Motor neuron (in vitro differentiated cells): ENCODE measurements around the gene BSPRY. TPM values are rescaled to one million over a fixed set of nuclear protein-coding genes. Genes with fewer than 3 reads are reported as not detected.
"Not testable (repeated sequence)": the region's sequence is repeated elsewhere in the genome, so short reads cannot be mapped to it uniquely, and the experiment has no call there.

Source experiments
- ATAC-seq, 8 experiments: fragments of 200-7000 bp; cut with Tn5 transposase; replicated peaks in 6 of 8; 2 replicates each; pipeline ENCODE4 v1.8.0; 2021; ENCODE audit warnings: mild to moderate bottlenecking in 8 of 8, moderate library complexity in 8 of 8
- H3K27ac ChIP-seq, 2 donors: fragments of 250-450 bp; sonication (Bioruptor Pico); 2 replicates each; pipeline ENCODE4 v1.9.0; 2021; ENCODE audit warnings: antibody characterized with exemption in 2 of 2, mild to moderate bottlenecking in 2 of 2, moderate library complexity in 1 of 2
- H3K4me1 ChIP-seq, 2 donors: fragments of 250-450 bp; sonication (Bioruptor Pico); replicated peaks in 1 of 2; 2 replicates each; pipeline ENCODE4 v1.6.1; 2021; ENCODE audit warnings: antibody characterized with exemption in 2 of 2, mild to moderate bottlenecking in 2 of 2, moderate library complexity in 1 of 2
- H3K4me3 ChIP-seq, 5 donors: fragments of 250-450 bp; sonication (Bioruptor Pico); 2 replicates each; pipeline ENCODE4 v1.9.0; 2021; ENCODE audit warnings: antibody characterized with exemption in 5 of 5, mild to moderate bottlenecking in 5 of 5, moderate library complexity in 4 of 5
- WGBS, 10 experiments: fragments of 450-650 bp; shearing (Covaris generic); methylation state at CpG; one replicate each; pipeline ENCODE4 v1.0.0; 2022; 5-methylcytosine and 5-hydroxymethylcytosine counted together
- in situ Hi-C, 9 experiments: fragments of 400-800 bp; cut with MboI; loops; one replicate each; pipeline ENCODE4 v1.15.0; 2021; ENCODE audit warnings: low sequenced_read_pairs in 9 of 9, low pct_unique_long_range_greater_than_20kb in 2 of 9; ENCODE audit not compliant: unreplicated experiment in 9 of 9
- total RNA-seq, 8 experiments: library from RNA; unstranded; fragments of 300-600 nt; gene quantifications; 2 replicates each; pipeline versions ENCODE4 v1.2.3 to v1.2.4, GENCODE V29; 2022

The BSPRY gene
- total RNA-seq, 8 experiments from 2014 or later = 0.05 to 0.43 (median 0.27) TPM; not detected in 2

- in situ Hi-C loops = no loop called here
- WGBS, 10 experiments = 67 to 100% (median 100%) methylated on average over 1 to 6 of the region's 9 CpGs; no CpG with 5 or more reads in 2 of the 10 experiments
- Histone ChIP-seq H3K27ac (no peak overlapping the region), H3K4me3 (no peak overlapping the region), H3K4me1 (peaks cover 0 to 3% of the 10 kb centered on the region in 2 donors)
- no peak for ATAC-seq
Measured at GRCh38 chr9:113395000-113395861, 45.9 kb downstream of the BSPRY start.

- Histone ChIP-seq H3K27ac (no peak overlapping the region), H3K4me3 (no peak overlapping the region), H3K4me1 (peaks cover 0 to 13% of the 10 kb centered on the region in 2 donors)
- ATAC-seq = no peak
- in situ Hi-C loops = no loop called here
- WGBS, 10 experiments = 40 to 100% (median 81%) methylated on average over 1 to 3 of the region's 3 CpGs; no CpG with 5 or more reads in 4 of the 10 experiments
Measured at GRCh38 chr9:113397203-113397631, 47.9 kb downstream of the BSPRY start.

DNA sequence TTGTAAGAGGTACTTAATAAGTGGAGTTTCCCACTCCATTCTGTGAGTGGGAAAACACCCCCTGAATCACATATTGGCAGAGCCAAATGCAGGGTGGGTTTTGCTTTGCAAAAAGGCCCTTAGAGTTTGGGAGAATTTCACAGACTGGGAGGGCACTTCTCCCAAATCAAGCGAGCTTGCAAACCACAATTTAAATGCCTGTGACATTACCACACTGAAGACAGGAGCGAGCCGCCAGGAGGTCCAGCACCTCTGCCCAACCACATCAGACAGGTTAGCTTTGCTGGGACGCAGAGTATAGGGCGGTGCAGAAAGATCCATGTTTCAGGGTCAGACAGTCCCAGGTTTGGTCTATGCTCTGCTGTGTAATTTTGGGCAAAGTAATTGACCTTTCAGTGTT lies 49.5 kb downstream of the BSPRY start:
- WGBS, 10 experiments = 86 to 100% (median 100%) methylated on average over 1 to 5 of the region's 5 CpGs; no CpG with 5 or more reads in 3 of the 10 experiments
- Histone ChIP-seq H3K4me1 (peaks cover 0 to 13% of the 10 kb centered on the region in 2 donors), H3K27ac (no peak overlapping the region), H3K4me3 (no peak overlapping the region)
- no peak for ATAC-seq
- in situ Hi-C loops = no loop called here

DNA sequence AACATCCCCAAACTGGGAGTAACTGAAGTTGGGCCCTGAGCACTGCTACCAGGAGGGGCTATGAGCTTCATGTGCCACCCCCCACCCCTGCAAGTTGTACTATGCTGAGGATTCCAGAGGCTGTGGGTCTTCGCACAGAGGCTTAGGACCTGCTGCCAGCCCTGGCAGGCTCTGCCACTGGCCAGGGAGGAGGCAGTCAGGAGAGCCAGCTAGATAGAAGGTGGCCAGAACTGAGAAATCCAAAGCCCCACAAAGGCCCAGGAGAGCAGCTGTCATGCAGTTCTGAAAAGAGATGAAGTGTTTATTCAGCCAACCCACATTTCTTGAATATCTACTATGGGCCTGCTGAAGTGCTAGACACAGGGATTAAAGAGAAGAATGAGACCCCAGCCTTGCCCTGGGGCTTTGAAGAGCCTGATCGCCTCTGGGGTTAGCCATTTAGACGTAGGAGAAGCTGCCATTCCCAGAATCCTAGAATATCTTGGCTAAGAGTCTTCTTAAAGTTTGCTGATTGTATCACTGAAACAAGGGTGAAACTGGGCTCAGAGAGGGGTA lies 50.4 kb downstream of the BSPRY start:
- ATAC-seq = no peak
- Histone ChIP-seq H3K27ac (no peak overlapping the region), H3K4me3 (peak overlapping the region in 2 of 5 donors; percentile 76 to 90), H3K4me1 (peaks cover 0 to 13% of the 10 kb centered on the region in 2 donors)
- 58 to 100% (median 90%) methylated on average over 1 to 2 of the region's 3 CpGs; no CpG with 5 or more reads in 6 of the 10 experiments for WGBS, 10 experiments
- in situ Hi-C loops = no loop called here

GRCh38 chr9:113401027-113401792 lies 51.9 kb downstream of the BSPRY start, which contains the start of gene ALAD:
Gene ALAD, minus strand, starts transcription at chr9:113401284. Its CDS starts 7,725 bp downstream, at chr9:113393559.
- peak within 1 kb of the TSS; percentile 54 to 90 (median 68) for H3K4me3 ChIP-seq
- in situ Hi-C loops = no loop called here
- WGBS, 10 experiments = 25 to 26% methylated on average over 2 to 4 of the region's 50 CpGs; no CpG with 5 or more reads in 8 of the 10 experiments
- ATAC-seq = peak; percentile 92 to 97 (median 96)
- H3K4me1 ChIP-seq = peaks cover 0 to 13% of the 10 kb centered on the region in 2 donors
- peak within 1 kb of the TSS; percentile 14 to 23 for H3K27ac ChIP-seq

DNA sequence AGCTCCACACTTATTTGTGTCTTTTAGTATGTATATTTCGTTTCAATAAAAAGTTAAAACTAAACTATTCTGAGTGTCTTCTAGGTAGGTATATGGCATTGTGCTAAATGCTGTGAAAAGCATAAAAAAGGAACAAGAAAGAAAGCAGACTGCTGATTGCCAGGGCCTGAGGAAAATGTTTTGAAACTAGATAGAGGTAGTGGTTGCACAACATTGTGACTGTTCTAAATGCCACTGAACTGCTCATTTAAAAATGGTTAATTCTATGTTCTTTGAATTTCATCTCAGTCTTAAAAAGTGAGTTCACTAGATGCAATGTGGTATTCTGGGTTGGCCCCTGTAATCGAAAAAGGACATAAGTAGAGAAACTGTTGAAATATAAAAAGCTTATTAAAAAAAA lies 54.3 kb downstream of the BSPRY start:
- no peak overlapping the region for H3K4me3 ChIP-seq
- 40 to 85% (median 67%) methylated on average over 1 to 2 of the region's 2 CpGs for WGBS, 10 experiments
- no peak overlapping the region for H3K27ac ChIP-seq
- peaks cover 0 to 15% of the 10 kb centered on the region in 2 donors for H3K4me1 ChIP-seq
- in situ Hi-C loops = no loop called here
- no peak for ATAC-seq

GRCh38 chr9:113406353-113406752 lies 57.0 kb downstream of the BSPRY start:
- H3K27ac ChIP-seq, ATAC-seq, H3K4me3 ChIP-seq, in situ Hi-C loops: not testable (repeated sequence)
- H3K4me1 ChIP-seq = peaks cover 8 to 11% of the 10 kb centered on the region in 2 donors
- WGBS, 10 experiments = 70 to 99% (median 78%) methylated on average over 3 to 8 of the region's 9 CpGs; no CpG with 5 or more reads in 4 of the 10 experiments

- H3K27ac ChIP-seq, in situ Hi-C loops, H3K4me3 ChIP-seq: not testable (repeated sequence)
- H3K4me1 ChIP-seq = peaks cover 10 to 13% of the 10 kb centered on the region in 2 donors
- peak in 3 of 8 experiments; percentile 5 to 17 (median 6) for ATAC-seq
- WGBS, 10 experiments = 0 to 100% (median 51%) methylated on average over 1 to 6 of the region's 7 CpGs; no CpG with 5 or more reads in 1 of the 10 experiments
Measured at GRCh38 chr9:113406873-113407511, 57.7 kb downstream of the BSPRY start.

DNA sequence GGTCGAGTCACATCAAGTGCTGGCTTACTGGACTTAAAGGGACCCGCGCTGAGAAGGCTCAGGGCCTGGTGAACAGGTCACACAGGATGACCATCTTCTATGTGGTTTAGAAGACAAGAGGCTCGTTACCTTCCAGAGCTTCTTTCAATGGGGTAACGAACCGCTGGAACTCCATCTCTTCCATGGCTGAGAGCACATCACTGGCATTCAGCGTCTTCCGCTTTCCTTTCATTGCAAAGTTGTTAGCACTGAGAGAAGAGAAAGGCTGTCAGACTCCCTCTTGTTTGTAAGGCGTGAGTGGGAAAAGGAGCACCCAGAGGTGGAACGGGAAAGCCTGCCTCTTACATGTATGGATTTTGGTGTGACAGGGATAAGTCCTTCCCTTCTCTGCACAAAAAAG lies 60.1 kb downstream of the BSPRY start:
- no peak for ATAC-seq
- peaks cover 9 to 13% of the 10 kb centered on the region in 2 donors for H3K4me1 ChIP-seq
- peak overlapping the region; percentile 97 to 99 for H3K27ac ChIP-seq
- H3K4me3 ChIP-seq = peak overlapping the region; percentile 53 to 89 (median 64)
- WGBS, 10 experiments = 5 to 51% (median 36%) methylated on average over 3 to 10 of the region's 10 CpGs
- in situ Hi-C loops = no loop called here

- Histone ChIP-seq H3K4me3 (peak overlapping the region; percentile 53 to 89 (median 64)), H3K27ac (peak overlapping the region; percentile 97 to 99), H3K4me1 (peaks cover 9 to 13% of the 10 kb centered on the region in 2 donors)
- peak; percentile 4 to 28 (median 9) for ATAC-seq
- 0 to 20% (median 1%) methylated on average over 1 to 5 of the region's 20 CpGs; no CpG with 5 or more reads in 4 of the 10 experiments for WGBS, 10 experiments
- in situ Hi-C loops = no loop called here
Measured at GRCh38 chr9:113409883-113410206, 60.5 kb downstream of the BSPRY start.

DNA sequence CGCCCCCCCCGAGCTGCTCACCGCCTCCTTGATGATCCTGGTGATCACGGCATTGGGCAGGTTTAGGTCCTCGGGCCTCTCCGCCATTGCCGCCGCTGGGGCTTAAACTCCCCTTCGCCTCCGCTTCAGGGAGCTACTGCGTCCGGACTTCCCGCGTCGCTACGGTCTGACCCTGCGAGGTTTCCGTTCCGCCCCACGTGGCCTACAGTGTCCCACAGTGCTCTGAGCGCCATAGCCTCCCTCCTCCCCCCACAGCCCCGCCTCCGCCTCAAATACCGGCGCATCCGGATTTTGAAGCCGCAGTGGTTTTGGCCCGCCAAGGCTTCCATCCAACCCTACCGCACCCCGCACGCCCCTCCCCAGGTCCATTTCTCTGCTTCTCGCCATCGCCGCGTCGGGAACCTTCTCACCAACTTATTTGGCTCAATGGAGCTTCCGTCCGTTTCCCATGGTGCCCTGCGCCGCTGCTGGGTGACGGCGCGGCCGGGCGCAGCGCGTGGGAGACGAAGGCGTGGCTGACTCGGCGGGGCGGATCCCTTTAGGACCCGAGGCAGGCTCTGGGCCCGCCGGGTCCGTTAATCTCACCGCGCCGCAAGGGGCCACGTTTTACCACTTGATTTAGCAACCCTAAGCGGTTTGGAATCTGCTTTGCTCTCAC lies 61.0 kb downstream of the BSPRY start, which contains the start of the genes C9orf43 and POLE3:
TSS of gene C9orf43 (plus strand) at position 541 of the 658 bp plus-strand sequence. CDS start 2,747 bp downstream, outside the sequence.
TSS of gene POLE3 (minus strand) at position 469 of the 658 bp plus-strand sequence. CDS start at position 87, 382 bp downstream.
- 0 to 1% (median 0%) methylated on average over 1 to 19 of the region's 61 CpGs; no CpG with 5 or more reads in 4 of the 10 experiments for WGBS, 10 experiments
- peaks cover 9 to 13% of the 10 kb centered on the region in 2 donors for H3K4me1 ChIP-seq
- peak within 1 kb of the TSS; percentile 53 to 89 (median 64) for H3K4me3 ChIP-seq
- in situ Hi-C loops = no loop called here
- ATAC-seq = peak; percentile 94 to 96 (median 94)
- peak within 1 kb of the TSS; percentile 97 to 99 for H3K27ac ChIP-seq
